K562 (cell line): ENCODE data around the gene ISOC1.

Source experiments
- NR3C1 ChIP-seq: sonication (generic); formaldehyde crosslinking; IDR thresholded peaks from 2 replicates; pipeline ENCODE4 v1.8.1; 2022; ENCODE audit warnings: missing genetic modification reagents
- ZBTB8A ChIP-seq: fragments of 450-650 bp; IDR thresholded peaks from 2 replicates; pipeline ENCODE4 v1.6.1; 2018; ENCODE audit warnings: mild to moderate bottlenecking, moderate library complexity; ENCODE audit not compliant: partially characterized antibody
- ZFX ChIP-seq: sonication (generic); formaldehyde crosslinking; IDR thresholded peaks from 2 replicates; pipeline ENCODE4 v1.8.0; 2022; ENCODE audit warnings: mild to moderate bottlenecking, missing genetic modification reagents, moderate library complexity
- ZNF239 ChIP-seq: fragments of 250-450 bp; sonication (Bioruptor Pico); IDR thresholded peaks from 2 replicates; pipeline ENCODE4 v1.4.0; 2020; ENCODE audit warnings: mild to moderate bottlenecking

DNA sequence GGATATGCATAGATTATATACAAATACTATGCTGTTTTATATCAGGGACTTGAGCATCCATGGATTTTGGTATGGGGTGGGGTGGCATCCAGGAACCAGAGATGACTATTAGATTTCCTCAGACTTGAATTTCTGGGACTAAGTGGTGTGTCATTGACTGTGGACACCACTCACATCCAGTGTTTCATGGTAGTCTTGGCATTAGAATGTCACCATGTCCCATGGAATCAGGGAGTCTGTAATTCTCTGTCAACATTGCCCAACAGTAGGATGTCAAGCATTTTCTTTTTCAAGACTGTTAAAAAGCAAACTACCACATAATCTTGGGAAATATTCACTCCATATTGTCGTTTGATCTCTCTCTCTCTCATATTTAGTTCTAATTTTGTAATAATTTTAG, 13.1 kb downstream of the ISOC1 start:
- TF ChIP-seq ZNF239 (CRISPR knock-in tag): no peak
- TF ChIP-seq ZFX (CRISPR knock-in tag): no peak
- TF ChIP-seq ZBTB8A: no peak
- no peak for TF ChIP-seq NR3C1 (CRISPR knock-in tag)
